ENCODE results near the gene DOCK8.

The DOCK8 gene

GRCh38 chr9:506281-506680, 291.6 kb downstream of the DOCK8 start:
- H3F3A ChIP-seq (ENCODE audit: insufficient read depth, low read length) = peaks cover 10% of the 10 kb centered on the region
- H3K9me3 ChIP-seq (replicated peaks; ENCODE audit: insufficient read depth, low read length) = no peaks in the 10 kb centered on the region
- no peak for TF ChIP-seq EZH2 (optimal IDR thresholded peaks at IDR 0.05; ENCODE audit: low read depth, low read length)
- TF ChIP-seq EZH2phosphoT487 (IDR thresholded peaks at IDR 0.05; ENCODE audit: low read length) = no peak
- H2AFZ ChIP-seq (ENCODE audit: low read length) = no peak overlapping the region
- H3K36me3 ChIP-seq (replicated peaks; ENCODE audit: insufficient read depth, low read length) = no peaks in the 10 kb centered on the region
- peak overlapping the region; percentile 12; the same call in 1 of the 2 replicates for H3K4me3 ChIP-seq (ENCODE audit: low read length)
- no peaks in the 10 kb centered on the region for H3K27me3 ChIP-seq (replicated peaks; ENCODE audit: insufficient read depth, low read length)
- H3K9ac ChIP-seq (ENCODE audit: low read length) = no peak overlapping the region
- H3K4me1 ChIP-seq (ENCODE audit: low read length) = peaks cover 24% of the 10 kb centered on the region
- no peak for DNase-seq
- no peaks in the 10 kb centered on the region for H3K9me2 ChIP-seq (replicated peaks; ENCODE audit: insufficient read depth, low read length)
- no peak overlapping the region for H3K27ac ChIP-seq (ENCODE audit: low read length)
- H3K79me2 ChIP-seq (ENCODE audit: low read length) = peaks cover 53% of the 10 kb centered on the region
- H3K4me2 ChIP-seq (ENCODE audit: low read depth, low read length) = peak overlapping the region; percentile 97
- no peaks in the 10 kb centered on the region for H4K20me1 ChIP-seq (ENCODE audit: insufficient read depth, low read length)

- no peaks in the 10 kb centered on the region for H3F3A ChIP-seq (ENCODE audit: insufficient read depth, low read length)
- no peak overlapping the region for H3K4me2 ChIP-seq (ENCODE audit: low read depth, low read length)
- H3K79me2 ChIP-seq (ENCODE audit: low read length) = peaks cover 67% of the 10 kb centered on the region
- no peak overlapping the region for H2AFZ ChIP-seq (ENCODE audit: low read length)
- no peak for DNase-seq
- H3K36me3 ChIP-seq (replicated peaks; ENCODE audit: insufficient read depth, low read length) = no peaks in the 10 kb centered on the region
- H3K9me3 ChIP-seq (replicated peaks; ENCODE audit: insufficient read depth, low read length) = no peaks in the 10 kb centered on the region
- TF ChIP-seq EZH2 (optimal IDR thresholded peaks at IDR 0.05; ENCODE audit: low read depth, low read length) (no peak), CTCF (IDR thresholded peaks at IDR 0.05; ENCODE audit: low read length) (no peak), EZH2phosphoT487 (IDR thresholded peaks at IDR 0.05; ENCODE audit: low read length) (no peak)
- H4K20me1 ChIP-seq (ENCODE audit: insufficient read depth, low read length) = peaks cover 3% of the 10 kb centered on the region; the same call in 1 of the 2 replicates
- no peak overlapping the region for H3K9ac ChIP-seq (ENCODE audit: low read length)
- no peak overlapping the region for H3K27ac ChIP-seq (ENCODE audit: low read length)
- no peaks in the 10 kb centered on the region for H3K27me3 ChIP-seq (replicated peaks; ENCODE audit: insufficient read depth, low read length)
- no peak overlapping the region for H3K4me3 ChIP-seq (ENCODE audit: low read length)
- peaks cover 2% of the 10 kb centered on the region; the same call in 1 of the 2 replicates for H3K4me1 ChIP-seq (ENCODE audit: low read length)
- H3K9me2 ChIP-seq (replicated peaks; ENCODE audit: insufficient read depth, low read length) = no peaks in the 10 kb centered on the region
Observed at GRCh38 chr9:511861-512260, 297.2 kb downstream of the DOCK8 start.

GRCh38 chr9:512555-513272, 298.0 kb downstream of the DOCK8 start:
- no peaks in the 10 kb centered on the region for H3K9me3 ChIP-seq (replicated peaks; ENCODE audit: insufficient read depth, low read length)
- H3K4me1 ChIP-seq (ENCODE audit: low read length) = no peaks in the 10 kb centered on the region
- DNase-seq = no peak
- H4K20me1 ChIP-seq (ENCODE audit: insufficient read depth, low read length) = peaks cover 3% of the 10 kb centered on the region; the same call in 1 of the 2 replicates
- no peaks in the 10 kb centered on the region for H3K27me3 ChIP-seq (replicated peaks; ENCODE audit: insufficient read depth, low read length)
- peaks cover 67% of the 10 kb centered on the region for H3K79me2 ChIP-seq (ENCODE audit: low read length)
- H3K4me3 ChIP-seq (ENCODE audit: low read length) = no peak overlapping the region
- no peak overlapping the region for H2AFZ ChIP-seq (ENCODE audit: low read length)
- TF ChIP-seq CTCF (IDR thresholded peaks at IDR 0.05; ENCODE audit: low read length) (no peak), EZH2 (optimal IDR thresholded peaks at IDR 0.05; ENCODE audit: low read depth, low read length) (no peak), EZH2phosphoT487 (IDR thresholded peaks at IDR 0.05; ENCODE audit: low read length) (no peak)
- no peak overlapping the region for H3K9ac ChIP-seq (ENCODE audit: low read length)
- no peaks in the 10 kb centered on the region for H3K9me2 ChIP-seq (replicated peaks; ENCODE audit: insufficient read depth, low read length)
- H3K36me3 ChIP-seq (replicated peaks; ENCODE audit: insufficient read depth, low read length) = no peaks in the 10 kb centered on the region
- no peaks in the 10 kb centered on the region for H3F3A ChIP-seq (ENCODE audit: insufficient read depth, low read length)
- H3K4me2 ChIP-seq (ENCODE audit: low read depth, low read length) = no peak overlapping the region
- H3K27ac ChIP-seq (ENCODE audit: low read length) = no peak overlapping the region
